WTC11 (cell line): Measurements from ENCODE around the gene FH.

Experiments
- FOXK1 ChIP-seq: sonication (generic); formaldehyde crosslinking; IDR thresholded peaks from 2 replicates; pipeline ENCODE4 v1.8.0; 2022; ENCODE audit warnings: mild to moderate bottlenecking, moderate library complexity, missing genetic modification reagents
- NFE2L1 ChIP-seq: sonication (generic); formaldehyde crosslinking; IDR thresholded peaks from 2 replicates; pipeline ENCODE4 v1.8.1; 2023; ENCODE audit warnings: missing genetic modification reagents
- RELA ChIP-seq: sonication (generic); formaldehyde crosslinking; IDR thresholded peaks from 2 replicates; pipeline ENCODE4 v1.8.1; 2022; ENCODE audit warnings: missing genetic modification reagents, mild to moderate bottlenecking, borderline replicate concordance
- TF ChIP-seq, protein P1 (sequence below): fragments of 250-450 bp; sonication (Bioruptor Pico); IDR thresholded peaks from 2 replicates; pipeline ENCODE4 v1.8.0; 2021; ENCODE audit warnings: mild to moderate bottlenecking
- TF ChIP-seq, protein P2 (sequence below): sonication (generic); formaldehyde crosslinking; IDR thresholded peaks from 2 replicates; pipeline ENCODE4 v1.8.1; 2023; ENCODE audit warnings: mild to moderate bottlenecking, missing genetic modification reagents, moderate library complexity

DNA sequence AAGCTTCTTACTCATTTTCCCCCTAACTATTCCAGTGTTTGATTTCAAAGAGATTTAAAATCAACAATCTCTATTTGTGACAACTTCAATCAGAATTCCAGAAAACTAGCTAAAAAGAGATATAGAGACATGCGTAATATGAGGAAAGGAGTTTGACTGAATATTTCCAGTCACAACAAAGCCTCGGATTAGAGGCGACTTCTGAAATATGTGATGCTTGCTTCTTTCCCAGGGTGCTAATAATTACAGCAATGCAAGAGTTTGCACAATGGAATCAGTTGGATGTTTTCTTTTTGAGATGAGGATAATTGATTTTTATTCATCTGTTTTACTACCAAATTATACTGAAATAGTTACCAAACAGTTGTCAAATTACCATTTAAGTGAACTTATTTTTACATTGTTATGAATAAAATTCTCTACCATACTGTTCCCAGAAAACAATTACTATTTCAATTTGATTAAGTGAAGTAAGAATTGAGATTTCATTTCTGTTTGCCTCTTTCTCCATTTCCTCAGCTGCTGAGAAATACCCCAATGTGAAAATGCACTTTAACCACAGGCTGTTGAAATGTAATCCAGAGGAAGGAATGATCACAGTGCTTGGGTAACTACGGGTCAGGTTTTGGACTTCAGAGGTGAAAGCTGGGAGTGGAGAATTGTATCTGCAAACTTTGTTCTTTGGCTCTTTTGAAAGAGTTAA, 40.7 kb upstream of the FH start:
- no peak for TF ChIP-seq FOXK1 (CRISPR knock-in tag)
- TF ChIP-seq, protein P1, sequence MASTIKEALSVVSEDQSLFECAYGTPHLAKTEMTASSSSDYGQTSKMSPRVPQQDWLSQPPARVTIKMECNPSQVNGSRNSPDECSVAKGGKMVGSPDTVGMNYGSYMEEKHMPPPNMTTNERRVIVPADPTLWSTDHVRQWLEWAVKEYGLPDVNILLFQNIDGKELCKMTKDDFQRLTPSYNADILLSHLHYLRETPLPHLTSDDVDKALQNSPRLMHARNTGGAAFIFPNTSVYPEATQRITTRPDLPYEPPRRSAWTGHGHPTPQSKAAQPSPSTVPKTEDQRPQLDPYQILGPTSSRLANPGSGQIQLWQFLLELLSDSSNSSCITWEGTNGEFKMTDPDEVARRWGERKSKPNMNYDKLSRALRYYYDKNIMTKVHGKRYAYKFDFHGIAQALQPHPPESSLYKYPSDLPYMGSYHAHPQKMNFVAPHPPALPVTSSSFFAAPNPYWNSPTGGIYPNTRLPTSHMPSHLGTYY (CRISPR knock-in tag) = no peak
- TF ChIP-seq, protein P2, sequence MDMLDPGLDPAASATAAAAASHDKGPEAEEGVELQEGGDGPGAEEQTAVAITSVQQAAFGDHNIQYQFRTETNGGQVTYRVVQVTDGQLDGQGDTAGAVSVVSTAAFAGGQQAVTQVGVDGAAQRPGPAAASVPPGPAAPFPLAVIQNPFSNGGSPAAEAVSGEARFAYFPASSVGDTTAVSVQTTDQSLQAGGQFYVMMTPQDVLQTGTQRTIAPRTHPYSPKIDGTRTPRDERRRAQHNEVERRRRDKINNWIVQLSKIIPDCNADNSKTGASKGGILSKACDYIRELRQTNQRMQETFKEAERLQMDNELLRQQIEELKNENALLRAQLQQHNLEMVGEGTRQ (CRISPR knock-in tag) = no peak
- no peak for TF ChIP-seq NFE2L1 (CRISPR knock-in tag)
- TF ChIP-seq RELA (CRISPR knock-in tag) = no peak
